GM12864 (cell line): ENCODE results near the gene PSMD14.

Experiments used
- DNase-seq: peaks from one replicate; pipeline ENCODE4 v3.0.0-alpha.2; 2011; ENCODE audit warnings: low read depth
- H3K4me3 ChIP-seq: 2 replicates; pipeline ENCODE4 v1.5.1; 2011; ENCODE audit warnings: mild to moderate bottlenecking, low read depth, low read length, control low read depth
- CTCF ChIP-seq: IDR thresholded peaks from 2 replicates; pipeline ENCODE4 v1.5.1; 2011; ENCODE audit warnings: low read depth, mild to moderate bottlenecking, moderate library complexity, low read length, control low read depth, inconsistent platforms; ENCODE audit errors: missing control alignments

PSMD14 gene

GRCh38 chr2:161415987-161416707 is 107.9 kb downstream of the PSMD14 start, which contains the start of gene TBR1:
Gene TBR1 (plus strand): TSS chr2:161416297. CDS start chr2:161416411, 114 bp downstream.
- no peak for DNase-seq
- H3K4me3 ChIP-seq, result peak within 1 kb of the TSS; percentile 42; the same call in 1 of the 2 replicates
- TF ChIP-seq CTCF, result no peak

- TF ChIP-seq CTCF, result no peak
- no peak overlapping the region for H3K4me3 ChIP-seq
- DNase-seq, result no peak
Observed at GRCh38 chr2:161416708-161417437, 108.6 kb downstream of the PSMD14 start.

- TF ChIP-seq CTCF, result no peak
Observed at GRCh38 chr2:161417438-161418274, 109.4 kb downstream of the PSMD14 start.

GRCh38 chr2:161418275-161418714 is 110.1 kb downstream of the PSMD14 start:
- no peak for DNase-seq
- H3K4me3 ChIP-seq, result no peak overlapping the region; the same call in 1 of the 2 replicates
- TF ChIP-seq CTCF, result no peak

More at GRCh38 chr2:161417438-161418274, 109.4 kb downstream of the PSMD14 start:
- no peak for DNase-seq
- H3K4me3 ChIP-seq, result no peak overlapping the region

- DNase-seq, result no peak
- H3K4me3 ChIP-seq, result peak overlapping the region; percentile 9; the same call in 1 of the 2 replicates
- no peak for TF ChIP-seq CTCF
Observed at GRCh38 chr2:161418715-161419637, 110.8 kb downstream of the PSMD14 start.

GRCh38 chr2:161419638-161420190 is 111.5 kb downstream of the PSMD14 start:
- no peak overlapping the region for H3K4me3 ChIP-seq
- no peak for DNase-seq
- no peak for TF ChIP-seq CTCF
